SIG-M5 treated with dmso at 0.1 percent for 504 hours (cell line): ENCODE results near the gene COG5.
A peak's percentile ranks its signal among the peaks of the same experiment; 100 is the strongest.
"Not testable (repeated sequence)": the region's sequence is repeated elsewhere in the genome, so short reads cannot be mapped to it uniquely, and the experiment has no call there.

ENCODE experiments used
- DNase-seq: peaks from one replicate; lab custom pipeline; 2025; ENCODE audit not compliant: unreplicated experiment; lab: John Stamatoyannopoulos, UW

Gene COG5

DNA sequence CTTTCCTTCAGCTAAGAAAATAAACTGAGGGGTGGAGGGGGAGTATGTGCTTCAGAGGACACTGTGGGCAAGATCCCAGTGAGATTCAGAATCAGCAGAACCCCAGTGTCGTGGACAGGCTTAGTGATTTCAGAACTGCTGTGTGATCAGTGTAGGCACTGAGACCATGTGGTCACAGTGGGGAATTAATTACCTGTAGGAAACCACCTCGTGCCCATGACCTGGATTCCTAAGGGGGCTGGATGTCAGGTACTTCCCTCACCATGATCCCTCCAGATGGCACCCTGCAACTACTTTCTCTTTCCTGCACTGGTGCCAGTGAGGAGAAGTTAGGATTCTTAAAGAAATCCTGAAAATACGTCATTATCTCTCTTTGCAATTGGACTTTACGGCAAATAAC lies 330.5 kb downstream of the COG5 start:
- DNase-seq, result no peak

DNA sequence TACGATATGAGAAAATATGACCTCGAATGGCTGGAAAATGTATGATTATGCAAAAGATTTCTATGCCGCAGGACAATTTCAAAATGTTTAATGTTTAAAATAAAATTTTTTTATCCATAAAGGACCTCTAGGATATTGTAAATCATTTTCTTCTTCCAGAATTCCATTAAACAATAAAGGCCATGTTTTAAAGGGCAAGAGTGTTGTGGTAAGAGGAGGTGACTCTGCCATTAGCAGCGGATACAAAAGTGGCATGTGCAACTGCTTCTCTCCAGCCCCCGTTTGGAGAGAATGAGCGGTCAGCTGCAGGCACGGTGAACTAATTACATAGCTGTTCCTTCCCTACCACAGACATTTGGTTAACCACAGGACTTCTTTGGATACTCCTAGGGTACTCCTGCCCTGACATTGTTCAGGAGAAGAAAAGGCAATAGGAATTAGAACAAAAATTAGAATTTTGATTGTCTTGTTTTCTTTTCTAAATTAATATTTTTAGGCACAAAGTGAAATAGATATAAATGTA lies 331.1 kb downstream of the COG5 start:
- no peak for DNase-seq

DNA sequence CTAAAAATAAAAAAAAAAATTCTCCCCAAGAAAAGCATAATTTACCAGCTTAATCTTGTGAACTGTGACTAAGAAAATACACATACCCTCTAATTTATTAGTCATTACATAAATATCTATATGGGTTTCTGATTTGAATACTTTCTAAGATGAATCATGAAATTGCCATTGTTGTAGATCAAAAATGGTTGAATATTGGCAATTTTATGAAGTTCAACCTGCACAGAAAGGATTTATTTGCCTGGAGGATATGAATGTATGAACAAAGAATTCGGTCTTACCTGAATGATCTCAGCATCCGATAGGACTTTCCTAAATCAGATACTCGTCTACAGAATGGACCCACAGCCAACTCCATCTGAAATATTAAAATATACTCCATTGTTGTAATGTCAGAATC lies 333.4 kb downstream of the COG5 start:
- DNase-seq, result no peak

DNA sequence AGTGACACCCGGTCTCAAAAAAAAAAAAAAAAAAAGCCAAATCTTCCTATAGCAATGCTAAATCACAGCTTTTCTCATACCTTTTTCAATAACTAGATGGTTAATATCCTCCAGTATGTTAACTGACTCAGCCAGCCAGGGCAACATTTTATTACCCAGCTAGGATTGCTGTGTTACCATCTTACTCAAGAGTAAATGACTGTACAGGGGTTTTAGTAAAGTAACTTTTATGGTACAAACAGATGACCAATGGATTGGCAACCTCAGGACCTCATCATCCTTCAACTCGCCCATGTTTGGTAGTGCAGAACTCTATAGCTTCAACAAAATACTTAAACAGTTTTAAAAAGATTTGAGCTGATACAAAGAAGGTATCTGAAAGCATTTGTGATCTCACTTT lies 335.4 kb downstream of the COG5 start:
- no peak for DNase-seq

DNA sequence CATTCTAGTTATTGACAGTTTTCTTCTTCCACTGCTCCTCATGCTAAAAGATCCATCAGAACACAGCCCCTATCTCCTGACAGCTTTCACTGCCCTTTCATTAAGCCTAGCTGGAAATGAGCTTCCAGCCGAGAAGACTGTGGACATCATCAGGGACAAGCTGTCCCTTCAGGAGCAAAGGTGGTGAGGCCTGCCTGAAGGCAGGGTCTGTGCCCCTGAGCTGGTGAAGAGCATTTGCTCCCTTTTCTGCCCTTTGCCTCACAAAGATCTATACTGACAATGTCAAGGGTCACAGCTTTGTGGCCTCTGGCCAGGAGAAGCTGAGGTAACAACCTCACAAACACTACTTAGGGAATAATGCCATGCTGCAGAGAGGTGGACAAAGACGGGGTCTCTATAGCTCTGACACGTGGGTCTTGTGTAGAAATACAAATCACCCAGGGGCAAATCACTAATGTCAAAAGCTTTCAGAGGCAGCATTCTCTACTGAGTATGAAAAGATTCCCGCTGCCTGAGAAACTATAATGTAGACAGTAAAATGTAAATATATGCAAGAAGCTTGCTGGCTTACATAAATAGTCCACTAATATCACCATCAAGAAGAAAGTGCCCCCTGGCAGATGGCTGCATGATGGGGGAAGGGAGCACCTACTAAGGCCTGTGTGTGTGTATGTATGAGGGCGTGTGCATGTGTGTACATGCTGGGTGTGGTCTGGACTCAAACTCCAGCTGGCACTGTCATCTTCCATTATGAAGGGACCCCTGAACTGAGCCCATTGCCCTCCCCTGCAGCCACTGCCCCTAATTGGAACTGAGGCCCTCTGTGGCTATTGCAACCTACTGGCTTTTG lies 339.1 kb downstream of the COG5 start:
- DNase-seq, result no peak

DNA sequence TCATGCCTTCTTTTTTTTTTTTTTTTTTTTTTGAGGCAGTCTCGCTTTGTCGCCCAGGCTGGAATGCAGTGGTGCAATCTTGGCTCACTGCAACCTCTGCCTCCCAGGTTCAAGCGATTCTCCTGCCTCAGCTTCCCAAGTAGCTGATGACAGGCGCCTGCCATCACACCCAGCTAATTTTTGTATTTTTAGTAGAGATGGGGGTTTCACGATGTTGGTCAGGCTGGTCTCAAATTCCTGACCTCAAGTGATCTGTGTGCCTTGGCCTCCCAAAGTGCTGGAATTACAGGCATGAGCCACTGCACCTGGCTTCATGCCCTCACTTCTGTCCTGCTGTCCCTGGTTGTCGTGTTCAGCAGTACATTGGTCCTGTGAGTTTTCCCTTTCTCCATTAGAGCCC lies 342.9 kb downstream of the COG5 start:
- not testable (repeated sequence) for DNase-seq

DNA sequence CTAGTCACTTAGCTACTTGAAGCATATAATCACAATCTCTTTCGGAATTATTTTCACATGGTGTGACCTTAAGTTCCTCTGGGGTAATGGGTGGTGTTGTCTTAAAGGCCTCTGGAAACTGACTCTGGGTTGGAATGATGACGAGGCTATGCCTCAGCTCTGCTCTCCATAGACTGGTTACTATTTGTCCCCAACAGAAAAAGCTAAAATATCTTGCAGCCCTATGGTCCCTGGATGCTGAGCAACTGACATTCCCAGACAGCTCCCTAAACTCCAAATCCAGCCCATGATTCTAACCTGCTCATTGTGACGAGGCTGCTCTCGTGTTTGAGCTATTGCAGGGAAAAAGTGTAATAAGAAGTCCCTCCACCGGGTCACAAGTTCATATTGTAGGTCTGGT lies 343.4 kb downstream of the COG5 start:
- DNase-seq, result no peak

DNA sequence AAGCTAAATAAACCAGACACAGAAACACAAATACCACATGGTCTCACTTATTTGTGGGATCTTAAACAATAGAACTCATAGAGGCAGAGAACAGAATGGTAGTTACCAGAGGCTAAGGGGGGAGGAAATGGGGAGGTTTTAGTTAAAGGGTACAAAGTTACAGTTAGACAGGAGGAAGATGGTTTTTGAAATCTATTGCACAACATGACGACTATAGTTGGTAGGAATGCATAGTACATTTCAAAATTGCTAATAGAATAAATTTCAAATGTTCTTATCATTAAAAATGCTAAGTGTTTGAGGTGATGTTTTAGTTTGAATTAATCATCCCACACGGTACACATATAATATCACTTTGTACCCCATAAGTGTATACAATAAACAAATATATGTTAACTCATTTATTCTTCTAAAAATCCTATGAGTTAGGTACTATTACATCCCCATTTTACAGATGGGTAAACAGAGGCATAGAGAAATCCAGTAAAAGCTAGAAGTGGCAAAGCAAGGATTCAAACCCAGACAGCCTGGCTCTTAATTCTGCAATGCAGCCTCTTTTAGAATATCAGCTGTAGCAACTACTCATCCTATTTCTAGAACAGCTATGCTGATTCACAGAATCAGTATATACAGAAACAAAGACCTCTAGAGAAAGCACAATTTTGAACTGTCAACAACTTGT lies 344.0 kb downstream of the COG5 start:
- peak; percentile 11 for DNase-seq

DNA sequence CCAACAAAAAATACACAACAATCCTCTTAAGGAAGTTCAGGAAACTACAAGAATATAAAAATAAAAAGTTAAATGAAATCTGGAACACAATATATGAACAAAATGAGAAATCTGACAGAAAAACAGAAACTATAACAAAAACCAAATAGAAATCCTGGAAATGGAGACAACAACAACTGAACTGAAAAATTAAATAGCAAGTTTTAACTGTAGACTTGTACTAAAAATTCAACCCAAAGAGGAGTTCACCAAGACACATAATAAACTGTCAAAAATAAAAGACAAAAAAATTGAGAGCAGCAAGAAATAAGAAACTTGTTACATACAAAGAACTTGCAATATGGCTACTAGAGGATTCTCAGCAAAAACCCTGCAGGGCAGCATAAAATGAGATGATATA lies 349.8 kb downstream of the COG5 start:
- no peak for DNase-seq

DNA sequence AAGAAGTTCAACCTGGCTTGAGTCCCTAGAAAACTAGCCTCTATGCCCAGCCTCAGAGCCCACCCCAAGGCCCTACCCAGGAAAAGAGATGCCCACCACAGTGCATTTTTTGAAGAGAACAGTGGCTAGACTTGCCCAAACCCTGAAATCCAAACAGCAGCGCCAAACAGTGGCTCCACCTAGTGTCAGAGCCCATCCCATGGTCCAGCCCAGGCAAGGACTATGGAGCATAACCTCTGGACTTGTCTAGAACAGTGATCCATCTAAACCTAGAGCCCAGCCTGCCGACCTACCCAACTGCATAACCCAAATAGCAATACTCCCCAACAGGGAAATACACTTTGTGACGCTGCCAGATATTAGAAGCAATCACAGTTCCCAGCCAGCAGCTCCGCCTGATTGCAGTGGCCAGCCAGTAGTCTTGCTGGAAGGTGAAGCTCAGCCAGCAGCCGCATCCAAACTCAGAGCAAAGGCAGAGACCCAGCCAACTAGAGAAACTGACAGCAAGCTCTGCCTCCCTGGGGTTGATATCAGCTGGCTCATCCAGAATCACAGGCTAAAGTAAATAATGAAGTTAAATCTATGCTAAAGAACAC lies 350.4 kb downstream of the COG5 start:
- no peak for DNase-seq

DNA sequence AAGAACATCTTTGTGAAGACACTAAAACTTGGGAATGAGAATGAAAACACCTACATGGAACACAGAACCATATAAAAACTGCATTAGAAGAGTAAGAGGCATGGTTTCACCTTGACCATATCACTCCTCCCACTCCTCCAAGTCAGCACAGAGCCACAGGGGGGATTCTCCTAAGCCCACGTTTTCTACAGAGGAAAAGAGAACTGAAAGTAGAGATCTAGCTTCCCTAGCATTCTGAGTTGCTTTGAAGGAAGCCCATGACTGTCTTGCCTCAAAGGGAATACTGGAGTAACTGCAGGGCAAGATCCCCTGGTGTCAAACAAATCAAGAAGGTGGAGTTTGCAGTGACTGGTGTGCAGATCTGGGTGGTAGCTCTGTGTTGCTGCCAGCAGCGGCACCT lies 351.0 kb downstream of the COG5 start:
- DNase-seq, result peak; percentile 27

DNA sequence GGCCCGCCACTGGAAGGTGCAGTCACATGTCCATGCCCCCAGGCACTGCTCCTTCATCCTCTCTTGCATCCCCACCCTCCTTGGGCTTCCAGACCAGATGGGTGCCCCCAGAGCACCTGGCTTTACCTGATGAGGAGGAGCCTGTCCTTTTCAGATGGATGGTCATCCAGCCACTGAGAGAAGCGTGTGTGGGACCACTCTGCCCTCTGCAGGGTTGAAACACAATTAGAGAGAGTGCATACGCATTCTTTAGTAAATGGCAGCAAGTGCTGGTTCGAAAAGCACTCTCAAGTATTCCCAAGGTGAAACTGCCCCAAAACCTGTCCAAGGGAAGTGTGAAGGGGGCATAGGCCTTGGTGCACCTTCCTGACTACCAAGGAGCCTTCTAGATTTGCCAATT lies 353.3 kb downstream of the COG5 start:
- no peak for DNase-seq

DNA sequence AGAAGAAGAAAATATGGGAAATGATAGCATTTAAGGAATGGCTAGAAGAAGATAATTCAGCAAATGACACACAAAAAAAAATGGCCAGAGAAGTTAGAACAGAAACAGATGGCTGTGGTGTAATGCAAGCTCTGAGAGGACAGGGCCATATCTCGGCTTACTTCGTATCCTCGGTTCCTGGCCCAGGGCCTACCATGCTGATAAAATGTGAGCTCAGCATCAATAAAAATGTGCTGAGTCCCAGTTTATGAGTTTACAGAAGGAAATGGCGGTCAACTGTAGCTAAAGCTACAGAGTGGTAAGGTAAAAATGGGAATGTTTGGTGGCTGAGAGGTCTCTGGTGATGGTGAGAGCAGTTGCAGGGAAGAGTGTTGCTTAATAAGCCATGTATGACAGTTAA lies 354.2 kb downstream of the COG5 start:
- DNase-seq, result no peak

DNA sequence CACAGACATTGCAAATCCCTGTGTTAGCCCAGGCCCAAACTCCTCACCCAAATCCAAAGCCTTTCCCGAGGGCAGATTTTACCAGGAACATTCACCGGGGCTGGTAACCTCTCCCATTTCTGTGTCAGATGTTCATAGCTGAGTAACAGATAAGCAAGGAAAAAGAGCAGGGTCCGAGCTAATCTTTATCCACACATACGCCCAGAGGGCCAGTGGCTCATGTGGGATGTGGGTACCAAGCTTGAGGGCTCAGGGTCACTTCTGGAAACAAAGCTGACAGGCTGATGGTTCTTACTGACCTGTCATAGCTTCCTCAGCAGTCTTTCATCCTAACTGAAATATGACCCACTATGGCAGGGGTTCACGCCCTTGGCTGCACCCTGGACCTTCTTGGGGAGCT lies 355.2 kb downstream of the COG5 start:
- no peak for DNase-seq

DNA sequence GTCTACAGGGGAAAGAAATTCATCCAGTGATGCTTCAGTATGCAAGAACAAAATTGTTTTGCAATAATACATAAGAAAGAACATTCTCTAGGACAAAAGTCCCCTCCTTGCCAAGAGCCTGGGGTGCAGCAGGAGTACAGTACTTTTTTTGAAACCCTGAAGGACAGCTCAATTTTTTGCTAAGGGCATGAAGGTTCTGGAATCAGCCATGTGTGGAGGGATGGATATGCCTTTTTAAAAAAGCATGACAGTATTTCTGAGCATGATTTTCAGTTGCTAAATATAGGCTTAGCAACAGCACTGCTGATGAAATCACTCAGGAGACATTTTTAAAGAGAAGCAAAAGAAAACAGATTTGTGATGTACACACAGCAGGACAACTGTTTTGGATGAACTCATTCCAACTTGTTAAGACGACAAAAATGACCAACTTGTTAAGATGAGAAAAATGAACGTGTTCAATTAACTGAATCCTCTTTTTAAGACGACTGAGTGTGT lies 355.6 kb downstream of the COG5 start:
- no peak for DNase-seq

DNA sequence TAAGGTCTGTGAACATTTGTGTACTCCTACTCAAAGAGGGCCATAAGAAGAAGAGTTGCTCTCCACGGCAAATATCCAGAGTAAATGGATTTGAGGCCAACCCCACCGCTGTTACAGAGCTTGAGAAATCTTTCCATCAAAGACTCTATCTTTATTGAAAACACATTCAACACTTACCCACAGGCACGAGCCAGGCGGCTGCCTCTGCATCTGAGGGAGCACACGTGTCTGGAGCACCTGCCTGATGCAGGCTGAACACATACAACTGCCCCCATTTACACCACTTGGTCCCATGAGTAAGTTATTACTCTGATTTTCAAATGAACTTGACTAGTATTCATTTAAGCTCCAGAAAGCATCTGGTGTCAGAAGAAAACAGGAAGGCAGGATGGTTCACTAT lies 356.3 kb downstream of the COG5 start:
- no peak for DNase-seq

DNA sequence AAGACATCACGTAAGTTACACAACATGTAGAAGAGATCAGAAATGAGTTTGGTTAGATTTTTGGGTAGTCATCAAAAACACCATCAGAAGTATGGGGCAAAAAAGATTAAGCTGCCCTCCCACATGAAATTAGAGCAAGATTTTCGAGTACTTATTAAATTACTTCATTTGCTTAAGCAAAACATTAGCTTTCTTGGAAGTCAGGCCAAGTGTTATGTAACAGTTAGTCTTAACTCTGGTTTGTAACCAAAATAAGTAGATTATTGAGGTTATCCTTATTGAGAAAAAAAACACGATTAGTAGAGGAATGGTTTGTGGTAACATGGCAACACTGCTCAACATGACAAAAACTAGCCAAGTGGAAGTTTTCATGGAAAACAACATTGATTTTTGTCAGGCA lies 357.0 kb downstream of the COG5 start:
- DNase-seq, result no peak

DNA sequence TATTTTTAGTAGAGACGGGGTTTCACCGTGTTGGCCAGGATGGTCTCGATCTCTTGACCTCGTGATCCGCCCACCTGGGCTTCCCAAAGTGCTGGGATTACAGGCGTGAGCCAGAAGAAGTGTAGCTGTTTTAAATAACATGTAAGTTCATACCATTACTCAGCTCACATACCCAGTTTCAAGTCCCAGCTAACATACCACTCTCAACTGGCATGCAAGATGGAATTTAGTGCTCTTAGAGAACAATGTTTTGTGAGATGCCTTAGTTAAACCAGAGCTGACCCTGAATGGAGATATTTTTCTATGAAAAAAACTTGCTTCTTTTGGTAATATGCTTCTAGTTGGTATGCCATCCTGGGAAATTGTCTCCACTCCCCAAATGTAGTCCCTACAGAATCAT lies 357.6 kb downstream of the COG5 start:
- no peak for DNase-seq

DNA sequence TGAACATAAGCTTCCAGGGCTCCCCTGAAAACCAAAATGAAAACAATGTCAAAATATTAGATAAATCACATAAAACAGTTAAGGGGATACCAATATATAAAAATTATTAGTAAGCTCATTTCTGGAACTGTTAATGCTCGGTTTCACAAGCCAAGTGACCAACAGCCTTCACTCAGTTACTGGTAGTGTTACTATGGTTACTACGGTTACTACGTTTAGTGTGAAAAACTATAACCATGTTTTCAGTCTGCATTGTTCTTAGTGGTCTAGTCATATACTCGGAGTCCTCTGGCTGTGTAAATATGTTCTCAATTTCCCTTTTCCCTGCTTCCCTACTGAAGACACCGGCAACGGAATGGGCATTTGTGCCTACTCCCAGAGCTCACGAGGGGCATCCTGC lies 360.1 kb downstream of the COG5 start:
- DNase-seq, result no peak

DNA sequence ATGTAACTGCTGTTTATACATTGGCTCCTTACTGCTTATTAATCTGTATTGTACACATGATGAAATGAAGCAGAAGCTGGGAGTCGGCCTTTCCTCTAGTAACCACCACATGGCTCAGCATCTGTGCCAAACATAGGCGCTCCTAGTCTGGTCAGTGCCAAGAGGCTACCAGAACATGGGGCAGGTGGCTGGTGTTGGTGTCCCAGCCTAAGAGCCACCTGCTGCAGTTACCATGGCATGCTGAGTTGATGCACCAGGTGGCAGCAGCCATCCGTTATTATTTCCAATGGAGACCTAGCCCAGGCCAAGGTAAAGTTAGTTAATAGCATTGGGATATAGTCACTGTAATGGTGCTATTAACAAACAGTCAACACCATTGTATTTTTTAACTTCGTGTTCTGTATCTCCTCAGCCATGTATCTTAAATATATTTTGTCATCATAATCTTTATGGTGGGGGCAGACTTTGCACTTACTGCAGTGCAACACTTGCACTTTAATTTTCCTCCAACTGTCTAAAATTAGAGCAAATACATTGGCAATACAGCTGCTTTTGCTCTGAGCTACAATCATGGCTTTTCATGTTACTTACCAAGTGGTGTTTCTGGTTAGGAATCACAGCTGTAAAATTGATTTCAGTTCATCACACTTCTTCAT lies 361.8 kb downstream of the COG5 start:
- peak; percentile 25 for DNase-seq

DNA sequence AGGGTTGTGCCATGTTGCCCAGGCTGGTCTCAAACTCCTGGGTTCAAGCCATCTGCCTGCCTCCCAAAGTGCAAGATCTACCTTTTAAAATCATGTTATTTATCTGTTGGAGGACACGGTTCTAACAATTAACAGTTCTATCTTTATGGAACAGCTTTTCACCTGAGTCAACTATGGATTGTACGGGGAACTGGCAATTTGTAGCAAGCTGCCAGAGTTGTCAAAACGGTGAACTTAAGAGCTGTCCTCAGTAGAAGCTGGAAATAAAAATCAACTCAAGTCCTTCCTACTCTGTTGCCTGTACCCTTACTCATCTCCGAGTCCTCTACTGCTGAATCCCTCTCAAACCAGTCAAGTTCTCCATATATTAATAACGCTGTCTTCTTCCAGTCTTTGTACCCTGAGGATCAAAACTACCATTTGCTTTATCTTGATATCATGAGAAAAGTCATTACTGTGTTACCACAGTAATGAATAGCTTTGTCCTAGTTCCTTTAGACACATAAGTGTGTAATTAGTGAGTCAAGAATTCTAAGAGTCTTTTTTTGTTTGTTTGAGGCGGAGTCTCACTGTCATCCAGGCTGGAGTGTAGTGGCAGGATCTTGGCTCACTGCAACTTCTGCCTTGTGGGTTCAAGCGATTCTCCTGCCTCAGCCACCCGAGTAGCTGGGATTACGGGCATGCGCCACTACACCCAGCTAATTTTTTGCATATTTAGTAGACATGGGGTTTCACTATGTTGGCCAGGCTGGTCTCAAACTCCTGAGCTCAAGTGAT lies 366.7 kb downstream of the COG5 start:
- no peak for DNase-seq
